ENCODE measurements around the gene SLC4A4. TPM values are rescaled to one million over a fixed set of nuclear protein-coding genes. Genes with fewer than 3 reads are reported as not detected.

The SLC4A4 gene
- polyA plus RNA-seq, 1 donor (not counting 4 experiments of a cell fraction or from before 2014, with no cell fraction given) = 0.29 TPM

GRCh38 chr4:71473541-71474240, 134.9 kb downstream of the SLC4A4 start:
- DNase-seq (ENCODE audit: low read depth, low spot score) (no peak), FAIRE-seq (no peak)
- Histone ChIP-seq H3K4me2 (ENCODE audit: control insufficient read depth, extremely low read depth, insufficient read depth, low read depth, low read length) (no peak overlapping the region), H3K79me2 (ENCODE audit: control insufficient read depth, insufficient read depth, low read length) (no peaks in the 10 kb centered on the region), H3K4me3 (ENCODE audit: control insufficient read depth in 2 of 3, extremely low read depth in 1 of 3, insufficient read depth in 2 of 3, low read depth in 1 of 3, low read length in 3 of 3) (no peak overlapping the region), H3K36me3 (ENCODE audit: control insufficient read depth in 2 of 2, extremely low read depth in 1 of 2, insufficient read depth in 2 of 2, low read length in 2 of 2) (no peaks in the 10 kb centered on the region), H4K20me1 (ENCODE audit: control insufficient read depth, extremely low read depth, insufficient read depth, low read length) (no peaks in the 10 kb centered on the region), H3K27ac (ENCODE audit: control insufficient read depth, insufficient read depth, low read length) (no peak overlapping the region), H3K9ac (ENCODE audit: control insufficient read depth, extremely low read depth, insufficient read depth, low read length) (no peak overlapping the region), H3K27me3 (ENCODE audit: control insufficient read depth, extremely low read depth, insufficient read depth, low read length) (no peaks in the 10 kb centered on the region), H3K9me3 (ENCODE audit: control insufficient read depth, low read depth, low read length) (no peaks in the 10 kb centered on the region), H3K9me1 (ENCODE audit: control insufficient read depth, extremely low read depth, insufficient read depth, low read length) (no peaks in the 10 kb centered on the region), H3K4me1 (ENCODE audit: control insufficient read depth, extremely low read depth, insufficient read depth, low read length) (no peaks in the 10 kb centered on the region), H2AFZ (ENCODE audit: control insufficient read depth, low read length) (no peak overlapping the region)
- dilution Hi-C loops (cut with MboI; ENCODE audit: extremely low pct_ligation_motif_present, low sequenced_read_pairs) = no loop called here
- TF ChIP-seq EZH2 (IDR thresholded peaks at IDR 0.05; ENCODE audit: low read length) (no peak), CTCF (optimal IDR thresholded peaks at IDR 0.05 in 1 of 3, IDR thresholded peaks at IDR 0.05 in 1 of 3, conservative IDR thresholded peaks at IDR 0.05 in 1 of 3; ENCODE audit: extremely low read depth in 1 of 3, insufficient read depth in 2 of 3, low read length in 3 of 3) (no peak)

- DNase-seq (ENCODE audit: low read depth, low spot score) = no peak
- H3K9me1 ChIP-seq (ENCODE audit: control insufficient read depth, extremely low read depth, insufficient read depth, low read length) = no peaks in the 10 kb centered on the region
- no peak overlapping the region for H2AFZ ChIP-seq (ENCODE audit: control insufficient read depth, low read length)
- H3K4me1 ChIP-seq (ENCODE audit: control insufficient read depth, extremely low read depth, insufficient read depth, low read length) = no peaks in the 10 kb centered on the region
- H3K79me2 ChIP-seq (ENCODE audit: control insufficient read depth, insufficient read depth, low read length) = no peaks in the 10 kb centered on the region
- FAIRE-seq = no peak
- no peak overlapping the region for H3K27ac ChIP-seq (ENCODE audit: control insufficient read depth, insufficient read depth, low read length)
- H4K20me1 ChIP-seq (ENCODE audit: control insufficient read depth, extremely low read depth, insufficient read depth, low read length) = no peaks in the 10 kb centered on the region
- H3K36me3 ChIP-seq (ENCODE audit: control insufficient read depth in 2 of 2, extremely low read depth in 1 of 2, insufficient read depth in 2 of 2, low read length in 2 of 2) = no peaks in the 10 kb centered on the region
- H3K4me2 ChIP-seq (ENCODE audit: control insufficient read depth, extremely low read depth, insufficient read depth, low read depth, low read length) = no peak overlapping the region
- no peak for TF ChIP-seq EZH2 (IDR thresholded peaks at IDR 0.05; ENCODE audit: low read length)
- TF ChIP-seq CTCF (optimal IDR thresholded peaks at IDR 0.05 in 1 of 3, IDR thresholded peaks at IDR 0.05 in 1 of 3, conservative IDR thresholded peaks at IDR 0.05 in 1 of 3; ENCODE audit: extremely low read depth in 1 of 3, insufficient read depth in 2 of 3, low read length in 3 of 3) = no peak
- dilution Hi-C loops (cut with MboI; ENCODE audit: extremely low pct_ligation_motif_present, low sequenced_read_pairs) = no loop called here
- no peak overlapping the region for H3K4me3 ChIP-seq (ENCODE audit: control insufficient read depth in 2 of 3, extremely low read depth in 1 of 3, insufficient read depth in 2 of 3, low read depth in 1 of 3, low read length in 3 of 3)
- H3K9me3 ChIP-seq (ENCODE audit: control insufficient read depth, low read depth, low read length) = no peaks in the 10 kb centered on the region
- H3K9ac ChIP-seq (ENCODE audit: control insufficient read depth, extremely low read depth, insufficient read depth, low read length) = no peak overlapping the region
- H3K27me3 ChIP-seq (ENCODE audit: control insufficient read depth, extremely low read depth, insufficient read depth, low read length) = no peaks in the 10 kb centered on the region
Measured at GRCh38 chr4:71474731-71475130, 135.9 kb downstream of the SLC4A4 start.
